CD4-positive, alpha-beta T cell treated with Interferon alpha-2 for 1 hour (primary cell): ENCODE results near the gene TOM1L1.

Source experiments
- DNase-seq, 2 donors: peaks; one replicate each; pipeline ENCODE4 v3.0.0-alpha.2; 2020 to 2022

Gene TOM1L1

GRCh38 chr17:54899201-54899600 lies 1.5 kb upstream of the TOM1L1 start:
- no peak for DNase-seq

DNA sequence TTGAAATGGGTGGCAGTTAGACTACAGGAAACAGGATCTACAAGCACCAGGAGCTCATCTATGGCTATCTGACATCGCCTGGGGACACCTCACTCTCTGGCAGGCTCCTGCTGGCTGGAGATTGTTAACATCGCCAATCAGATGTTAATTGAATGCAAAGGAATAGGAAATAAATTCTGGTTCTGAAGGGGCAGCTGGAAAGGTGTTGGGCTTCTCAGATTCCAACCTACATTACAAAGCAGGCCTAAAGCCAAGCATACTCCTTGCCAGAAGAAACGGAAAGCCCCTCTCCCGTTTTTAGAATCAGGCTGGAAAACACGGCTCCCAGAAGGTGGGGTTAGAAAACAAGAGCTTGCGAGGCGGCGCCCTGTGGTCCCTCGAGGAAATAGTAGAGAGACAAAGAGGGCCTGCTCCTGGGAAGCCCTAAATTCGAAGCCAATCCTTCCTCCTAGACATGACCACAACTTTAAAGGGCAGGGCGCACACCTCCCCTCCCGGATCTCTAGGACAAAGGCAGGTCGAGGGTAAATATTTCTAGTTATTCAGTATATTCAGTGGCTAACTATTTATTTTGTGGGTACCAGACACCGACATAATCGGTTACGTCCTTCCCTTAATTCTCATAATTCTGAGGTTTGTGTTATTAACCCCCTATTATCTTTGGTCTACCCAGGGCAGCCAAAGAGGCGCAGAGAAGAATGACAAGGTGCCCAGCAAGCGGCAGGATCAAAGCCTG lies 763 bp upstream of the TOM1L1 start:
- no peak for DNase-seq

DNA sequence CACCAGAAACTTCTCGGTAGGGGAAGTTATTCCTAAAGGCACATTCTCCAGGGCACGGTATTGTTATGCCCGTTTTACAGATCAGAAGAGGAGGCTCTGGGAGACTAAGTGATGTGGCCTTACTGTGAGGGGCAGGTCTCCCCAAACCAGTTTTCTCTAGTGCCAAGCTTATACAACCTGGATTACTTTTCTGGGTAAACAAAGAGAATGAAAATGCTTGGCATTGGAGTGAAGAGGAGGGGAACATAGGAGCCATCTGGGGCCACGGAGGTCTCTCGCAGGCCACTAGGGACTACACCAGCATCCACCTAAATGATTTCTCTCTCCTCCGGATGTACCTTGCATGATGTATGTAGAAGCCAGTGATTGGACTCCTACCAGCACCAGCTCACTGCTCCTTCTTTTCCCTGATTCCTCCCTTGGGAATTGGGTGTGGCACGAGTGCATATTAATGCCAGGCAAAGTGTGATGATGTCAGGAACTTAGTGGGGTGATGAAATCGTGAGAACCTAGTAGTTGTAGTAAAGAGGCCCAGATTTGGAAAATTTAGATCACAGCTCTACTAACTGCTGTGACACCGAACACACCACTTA lies 674 bp downstream of the TOM1L1 start:
- no peak for DNase-seq

- DNase-seq: no peak
Observed at GRCh38 chr17:54902017-54902416, 1.4 kb downstream of the TOM1L1 start.

DNA sequence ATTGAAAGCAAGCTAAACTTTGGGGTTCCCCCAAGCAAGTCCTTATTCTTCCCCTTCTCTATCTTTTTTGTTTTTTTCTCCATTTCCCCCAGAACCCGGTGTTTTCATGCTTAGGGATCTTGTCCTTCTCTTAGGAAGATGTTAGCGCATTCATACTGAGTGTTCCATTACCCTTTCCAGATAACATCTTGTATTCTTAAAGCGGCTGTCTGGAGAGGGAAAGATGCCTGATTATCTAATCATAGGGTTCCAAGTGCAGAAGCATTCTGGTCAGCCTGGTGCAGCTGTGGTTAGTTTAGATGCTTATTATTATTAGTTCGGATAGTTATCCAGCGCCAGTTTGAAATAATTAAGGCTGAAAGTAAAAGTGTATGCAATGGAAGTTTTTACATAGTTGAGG lies 2.0 kb downstream of the TOM1L1 start:
- no peak for DNase-seq

GRCh38 chr17:54903375-54903774 lies 2.7 kb downstream of the TOM1L1 start:
- no peak for DNase-seq

GRCh38 chr17:54906683-54907082 lies 6.0 kb downstream of the TOM1L1 start:
- DNase-seq: no peak

DNA sequence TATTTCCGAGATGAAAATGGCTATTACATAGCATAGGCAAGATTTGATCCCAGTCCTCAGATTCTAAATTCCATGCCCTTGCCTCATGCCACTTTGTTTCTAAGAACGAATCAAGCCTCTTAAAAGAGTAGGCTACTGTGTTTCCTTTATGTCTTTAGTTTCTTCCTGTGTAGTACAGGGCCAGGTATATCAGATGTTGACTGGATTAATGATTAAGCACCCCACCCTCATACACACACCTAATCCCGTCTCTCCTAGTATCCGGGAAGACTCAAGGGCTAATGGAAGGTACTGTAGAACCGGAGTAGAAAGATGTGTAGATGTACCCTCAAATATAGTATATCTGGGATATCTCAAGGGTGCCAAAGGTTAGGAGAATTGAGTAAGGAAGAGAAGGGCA lies 6.7 kb downstream of the TOM1L1 start:
- no peak for DNase-seq

DNA sequence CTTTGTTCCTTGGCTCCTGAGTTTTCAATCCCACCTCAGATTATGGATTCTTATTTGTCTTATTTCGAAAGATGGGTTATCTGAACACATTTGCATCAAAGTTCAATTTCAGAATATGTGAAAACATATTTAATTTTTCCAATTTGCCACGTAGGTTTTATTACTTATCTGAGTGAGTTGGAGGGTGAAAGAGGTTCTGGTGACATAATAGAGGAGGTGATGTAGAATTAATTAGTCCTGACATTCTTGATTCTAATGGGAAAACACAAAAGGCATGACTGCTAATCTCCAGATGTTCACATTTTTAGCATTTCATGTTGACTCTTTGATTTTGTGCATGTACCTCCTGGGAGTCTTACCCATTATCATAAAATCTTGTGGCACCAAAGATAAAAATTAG lies 9.1 kb downstream of the TOM1L1 start:
- DNase-seq: no peak

GRCh38 chr17:54916721-54917120 lies 16.1 kb downstream of the TOM1L1 start:
- DNase-seq: no peak

- DNase-seq: no peak
Observed at GRCh38 chr17:54919425-54919824, 18.8 kb downstream of the TOM1L1 start.

DNA sequence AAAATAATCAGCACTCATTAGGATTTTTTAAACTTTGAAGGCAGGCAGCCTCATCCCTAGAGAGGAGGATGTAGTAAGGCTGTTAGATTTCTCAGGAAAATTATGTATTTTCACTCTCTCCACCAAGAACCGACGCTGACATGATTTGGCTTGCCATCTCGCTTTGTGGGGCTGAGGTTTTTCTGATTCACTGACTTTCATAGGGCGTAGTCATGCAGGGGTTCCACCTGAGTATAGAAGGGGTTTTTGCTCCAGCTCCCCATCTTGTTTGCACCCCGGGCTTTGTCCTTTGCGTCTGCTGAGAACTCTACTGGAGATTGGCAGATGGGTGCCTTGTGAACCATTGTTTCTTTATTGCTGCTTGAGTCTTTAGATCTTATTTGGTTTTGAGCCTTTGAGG lies 20.2 kb downstream of the TOM1L1 start:
- no peak for DNase-seq

DNA sequence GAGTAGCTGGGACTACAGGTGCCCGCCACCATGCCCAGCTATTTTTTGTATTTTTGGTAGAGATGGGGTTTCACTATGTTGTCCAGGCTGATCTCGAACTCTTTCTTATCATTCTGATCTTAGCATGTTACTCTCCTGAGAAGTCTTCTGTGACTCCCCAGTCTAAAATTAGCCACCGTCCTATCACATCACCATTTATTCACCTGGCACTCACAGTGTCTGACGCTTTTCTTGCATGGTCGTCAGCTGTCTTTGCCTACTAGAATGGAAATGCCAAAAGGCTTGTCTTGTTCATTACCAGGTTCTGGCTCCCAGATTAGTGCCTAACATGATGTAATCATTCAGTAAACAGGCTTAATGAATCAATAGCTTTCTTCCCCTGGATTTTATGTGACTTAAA lies 23.8 kb downstream of the TOM1L1 start:
- no peak for DNase-seq

- DNase-seq: no peak
Observed at GRCh38 chr17:54927525-54927924, 26.9 kb downstream of the TOM1L1 start.

DNA sequence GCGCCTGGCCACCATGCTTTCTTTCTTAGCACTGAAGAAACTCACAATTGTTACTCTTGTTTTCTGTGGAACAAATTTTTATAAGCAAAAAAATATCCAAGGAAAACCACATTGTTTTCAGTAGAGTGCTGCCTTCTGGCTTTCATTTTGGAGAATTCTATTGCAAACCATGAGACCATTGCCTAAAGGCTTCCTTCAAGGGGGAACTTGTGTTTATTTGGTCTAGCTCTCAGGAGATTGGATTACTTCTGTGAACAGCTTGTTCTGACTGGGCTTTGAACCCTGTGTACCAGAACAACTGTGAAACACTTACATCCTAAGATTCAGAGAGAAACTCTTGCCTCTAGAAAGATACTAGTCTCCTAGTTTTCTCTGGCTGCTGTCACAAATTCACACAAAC lies 32.1 kb downstream of the TOM1L1 start:
- no peak for DNase-seq

DNA sequence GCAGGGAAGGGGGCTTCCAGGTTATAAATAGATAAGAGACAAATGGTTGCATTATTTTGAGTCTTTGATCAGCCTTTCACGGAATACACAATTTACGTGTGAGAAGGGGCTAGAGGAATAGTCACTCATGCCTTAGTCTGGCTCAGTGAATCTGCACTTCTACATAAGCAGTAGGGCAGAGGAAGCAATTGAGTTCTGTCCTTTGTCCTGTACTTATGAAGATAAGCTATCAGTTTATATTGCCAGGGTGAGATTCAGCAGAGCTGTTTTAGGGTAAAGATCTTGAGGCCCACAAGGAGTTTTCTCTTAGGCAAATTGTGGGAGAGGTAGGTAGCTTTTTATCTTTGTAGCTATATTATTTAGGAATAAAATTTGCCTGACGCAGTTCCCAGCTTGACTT lies 33.3 kb downstream of the TOM1L1 start:
- no peak for DNase-seq

- no peak for DNase-seq
Observed at GRCh38 chr17:54935471-54935870, 34.8 kb downstream of the TOM1L1 start.

GRCh38 chr17:54937018-54937417 lies 36.4 kb downstream of the TOM1L1 start:
- no peak for DNase-seq

GRCh38 chr17:54937426-54937825 lies 36.8 kb downstream of the TOM1L1 start:
- DNase-seq: no peak

DNA sequence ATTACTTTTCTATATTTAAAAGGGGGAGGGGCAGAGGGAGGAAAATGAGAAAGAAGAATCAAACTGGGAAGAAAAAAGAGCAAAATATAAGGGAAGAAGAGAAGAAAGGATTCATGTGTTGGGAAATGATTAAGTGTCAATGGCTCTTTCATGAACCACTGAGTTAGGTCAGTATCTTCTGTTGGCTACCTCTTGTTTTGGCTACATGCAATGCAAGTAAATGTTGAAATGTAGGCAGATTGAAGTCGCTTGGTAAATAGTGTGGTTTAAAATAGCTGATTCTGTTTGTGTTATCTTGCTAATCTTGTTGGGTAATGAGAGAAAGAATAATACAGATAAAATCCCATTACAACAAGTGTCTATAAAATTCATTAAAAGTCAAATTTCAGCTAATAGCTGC lies 40.6 kb downstream of the TOM1L1 start:
- no peak for DNase-seq

- no peak for DNase-seq
Observed at GRCh38 chr17:54944796-54945195, 44.1 kb downstream of the TOM1L1 start.

DNA sequence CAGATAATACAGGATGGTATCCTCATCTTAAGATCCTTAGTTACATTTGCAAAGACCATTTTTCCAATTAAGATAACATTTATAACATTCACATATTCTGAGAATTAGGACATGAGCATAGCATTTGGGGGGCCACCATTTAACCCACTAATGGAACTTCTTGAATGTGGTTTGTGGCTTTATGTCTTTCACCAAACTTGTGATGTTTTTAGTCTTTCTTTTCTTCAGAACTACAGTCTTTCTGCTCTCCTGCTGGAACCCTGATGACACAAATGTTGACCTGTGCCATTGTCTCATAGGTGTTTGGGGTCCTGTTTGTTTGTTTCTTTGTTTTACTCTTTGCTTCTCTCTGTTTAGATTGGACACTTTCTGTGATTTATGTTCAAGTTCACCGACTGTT lies 44.6 kb downstream of the TOM1L1 start:
- DNase-seq: no peak

DNA sequence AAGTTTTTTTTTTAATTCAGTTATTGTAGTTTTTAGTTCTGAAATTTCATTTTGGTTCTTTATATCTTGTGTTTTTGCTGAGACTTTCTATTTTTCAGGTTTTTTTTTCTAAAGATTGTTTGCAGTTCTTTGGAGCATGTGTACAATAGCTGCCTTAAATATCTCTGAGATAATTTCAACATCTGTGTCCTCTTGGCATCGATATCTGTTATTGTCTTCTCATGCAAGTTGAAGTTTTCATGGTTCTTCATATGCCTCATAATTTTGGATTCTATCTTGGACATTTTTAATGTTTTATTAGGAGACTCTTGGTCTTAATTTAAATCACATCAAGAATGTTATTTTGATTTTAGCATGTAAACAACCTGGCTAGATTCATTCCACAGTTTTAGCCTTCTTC lies 45.0 kb downstream of the TOM1L1 start:
- no peak for DNase-seq

GRCh38 chr17:54947396-54947795 lies 46.7 kb downstream of the TOM1L1 start:
- no peak for DNase-seq

DNA sequence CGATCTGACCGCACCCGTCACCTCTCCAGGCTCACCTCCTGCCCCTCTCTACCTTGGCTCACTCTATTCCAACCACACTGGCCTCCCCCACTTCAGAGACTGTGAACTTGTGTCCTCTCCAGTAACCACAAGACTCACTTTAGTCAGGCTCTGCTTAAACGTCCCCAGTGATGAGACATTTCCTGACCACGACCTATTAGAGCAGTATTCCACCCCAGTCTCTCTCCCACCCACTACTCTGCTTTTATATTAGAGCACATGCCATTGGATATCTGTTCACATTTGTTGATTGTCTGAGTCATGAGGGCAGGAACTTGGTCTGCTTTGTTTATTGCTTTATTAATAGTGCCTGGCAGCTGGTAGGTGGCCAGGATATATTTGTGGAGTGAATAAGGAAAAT lies 47.7 kb downstream of the TOM1L1 start:
- DNase-seq: no peak
